K562 treated with DMSO at 1 percent for 4 hours (cell line): Measurements from ENCODE around the gene DDIAS. TPM values are rescaled to one million over a fixed set of nuclear protein-coding genes. Genes with fewer than 3 reads are reported as not detected.

Experiments used
- total RNA-seq: library from RNA; unstranded; fragments of 300-600 nt; gene quantifications from 2 replicates; pipeline ENCODE4 v1.2.3, GENCODE V29; 2022; ENCODE audit not compliant: insufficient read depth

The DDIAS gene
- 7.9 and 15.0 TPM in 2 replicates for total RNA-seq

GRCh38 chr11:82901165-82901921, at the start of gene DDIAS:
DDIAS (plus strand) TSS chr11:82901736; CDS start chr11:82914739, 13,003 bp downstream.

GRCh38 chr11:82900277-82901164, 1.0 kb upstream of the DDIAS start, which contains the start of gene PRCP:
PRCP (minus strand) TSS chr11:82900430; CDS start chr11:82900402, 28 bp downstream.

Other genes with a start within 250 kb of the DDIAS start
- not detected in 2 replicates for gene FAM181B, start 167.9 kb upstream of the DDIAS start, total RNA-seq
- 28.6 and 29.2 TPM in 2 replicates for gene PRCP, start 1.3 kb upstream of the DDIAS start, total RNA-seq
- gene RAB30, start 170.2 kb downstream of the DDIAS start, total RNA-seq, result 2.4 and 9.4 TPM in 2 replicates